NCI-H1436 treated with DMSO at 0.1 percent for 48 hours (cell line): ENCODE measurements around the gene LMX1B.
"Not testable (repeated sequence)": the region's sequence is repeated elsewhere in the genome, so short reads cannot be mapped to it uniquely, and the experiment has no call there.

Experiments used
- DNase-seq: peaks from one replicate; lab custom pipeline; 2025; lab: John Stamatoyannopoulos, UW

The LMX1B gene

DNA sequence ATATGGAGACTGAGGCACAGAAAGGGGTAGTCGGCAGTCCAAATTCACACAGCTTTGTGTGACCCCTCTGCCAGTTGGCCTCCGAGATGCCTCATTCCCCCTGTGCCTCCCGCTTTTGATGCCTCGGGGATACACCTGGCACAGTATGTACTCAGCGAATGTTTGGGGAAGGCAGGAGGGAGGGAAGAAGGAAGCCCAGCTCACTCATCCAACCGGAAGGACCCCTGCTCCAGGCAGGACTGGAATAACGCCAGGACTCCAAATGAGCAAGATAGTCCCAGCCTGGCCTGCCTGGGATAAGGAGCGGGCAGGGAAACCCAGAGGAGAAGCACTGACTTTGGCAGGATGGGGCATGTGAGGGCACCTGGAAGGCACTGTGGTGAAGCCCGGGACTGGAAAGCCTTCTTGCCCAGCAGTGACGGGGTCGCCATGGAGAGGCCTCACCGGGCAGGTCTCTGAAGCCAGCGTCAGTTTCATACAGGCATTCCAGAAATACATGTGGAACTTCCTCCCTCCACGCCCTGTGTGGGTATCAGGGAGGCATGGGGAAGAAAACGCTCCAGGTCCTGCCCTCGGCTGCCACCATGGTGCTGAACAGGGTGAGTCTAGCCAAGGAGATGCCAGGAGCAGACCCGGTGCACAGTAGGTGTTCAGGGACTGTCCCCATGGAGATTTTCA is 20.3 kb downstream of the LMX1B start:
- no peak for DNase-seq

DNA sequence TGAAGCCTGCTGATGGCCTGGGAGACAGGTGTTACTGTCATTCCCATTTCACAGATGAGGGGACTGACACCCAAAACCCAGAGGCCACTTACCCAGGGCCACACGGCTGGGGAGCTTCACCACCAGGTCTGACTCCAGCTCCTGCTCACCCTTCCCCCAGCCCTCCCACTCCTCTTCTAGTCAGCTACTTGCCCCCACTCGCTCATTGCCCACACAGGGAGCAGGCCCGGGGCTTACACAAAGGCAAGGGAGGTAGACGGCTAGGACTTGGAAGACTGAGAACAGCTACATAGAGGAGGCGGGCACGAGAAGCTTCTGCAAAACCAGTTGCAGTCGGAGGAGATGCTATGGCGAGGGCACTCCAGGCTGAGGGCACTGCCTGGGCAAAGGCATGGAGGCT is 21.3 kb downstream of the LMX1B start:
- no peak for DNase-seq

DNA sequence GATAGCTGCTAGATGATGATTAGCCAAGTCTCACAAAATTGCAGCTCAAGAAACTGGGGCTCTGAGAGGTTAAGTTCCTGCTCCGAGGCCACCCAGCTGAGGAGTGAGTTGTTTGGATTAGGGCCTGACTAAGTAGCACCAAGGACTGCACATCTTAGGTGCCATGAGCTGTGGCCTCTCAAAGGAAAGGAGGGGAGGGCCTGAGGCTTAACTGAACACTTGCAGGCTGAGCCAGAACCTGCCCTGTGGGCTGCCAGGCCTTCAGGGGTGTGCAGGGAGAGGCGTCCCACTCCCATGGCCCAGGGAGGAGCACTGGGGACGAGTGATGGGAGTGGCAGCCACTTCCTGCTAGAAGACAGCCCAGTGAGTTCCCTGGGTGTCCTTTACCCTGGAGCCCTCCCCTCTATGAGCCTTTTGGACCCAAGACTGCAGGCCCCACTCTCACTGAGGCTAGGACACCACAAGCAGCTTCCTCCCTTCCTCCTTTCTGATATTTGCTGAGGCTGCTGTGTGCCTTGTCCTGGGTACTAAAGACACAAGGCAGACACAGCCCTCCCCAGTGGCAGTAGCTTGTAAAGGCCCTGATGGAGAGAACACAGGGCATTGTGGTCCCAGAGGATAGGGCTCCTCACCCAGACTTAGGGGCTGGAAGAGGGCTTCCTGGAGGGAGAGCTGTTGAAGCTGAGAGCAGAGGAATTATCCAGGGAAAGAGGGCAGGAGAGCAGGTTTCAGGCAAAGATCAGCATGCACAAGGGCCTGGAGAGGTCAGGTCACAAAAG is 22.1 kb downstream of the LMX1B start:
- DNase-seq, result no peak

DNA sequence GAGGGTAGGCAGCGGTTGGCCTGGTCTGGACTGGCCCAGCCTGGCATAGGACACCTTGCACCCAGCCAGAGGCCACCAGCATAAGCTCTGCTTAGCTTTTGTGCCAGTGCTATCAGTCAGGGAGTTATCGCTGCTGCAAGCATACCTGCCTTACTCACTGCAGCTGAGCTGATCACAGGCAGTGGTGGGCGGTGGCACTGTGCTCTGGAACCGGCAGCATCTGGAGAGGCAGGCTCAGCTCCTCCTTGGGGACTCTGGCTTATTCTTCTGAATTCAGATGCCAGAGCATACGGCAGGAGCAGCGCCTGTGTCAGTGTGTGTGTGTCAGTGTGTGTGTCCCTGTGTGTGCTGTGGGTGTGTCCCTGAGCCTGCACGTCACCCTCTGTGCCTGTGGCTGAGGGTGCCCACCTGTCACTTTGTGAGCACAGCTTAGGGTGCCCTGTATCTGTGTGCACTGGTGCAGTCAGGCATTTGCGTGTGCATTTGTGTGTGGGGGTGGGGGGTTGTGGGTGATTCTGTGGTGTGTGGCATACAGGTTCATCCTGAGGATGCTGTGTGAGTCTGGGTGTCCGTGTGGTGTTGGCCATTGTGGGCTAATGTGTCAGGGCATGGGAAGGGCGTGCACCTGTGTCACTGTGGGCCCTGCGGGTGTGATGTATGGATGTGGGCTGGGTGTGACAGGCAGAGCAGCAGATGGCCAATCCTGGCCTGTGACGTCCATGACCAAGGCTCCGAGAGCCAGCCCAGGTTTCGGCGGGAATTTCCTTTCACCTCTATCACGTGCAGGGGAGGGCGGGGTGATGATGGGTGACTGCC is 23.5 kb downstream of the LMX1B start:
- DNase-seq, result no peak

DNA sequence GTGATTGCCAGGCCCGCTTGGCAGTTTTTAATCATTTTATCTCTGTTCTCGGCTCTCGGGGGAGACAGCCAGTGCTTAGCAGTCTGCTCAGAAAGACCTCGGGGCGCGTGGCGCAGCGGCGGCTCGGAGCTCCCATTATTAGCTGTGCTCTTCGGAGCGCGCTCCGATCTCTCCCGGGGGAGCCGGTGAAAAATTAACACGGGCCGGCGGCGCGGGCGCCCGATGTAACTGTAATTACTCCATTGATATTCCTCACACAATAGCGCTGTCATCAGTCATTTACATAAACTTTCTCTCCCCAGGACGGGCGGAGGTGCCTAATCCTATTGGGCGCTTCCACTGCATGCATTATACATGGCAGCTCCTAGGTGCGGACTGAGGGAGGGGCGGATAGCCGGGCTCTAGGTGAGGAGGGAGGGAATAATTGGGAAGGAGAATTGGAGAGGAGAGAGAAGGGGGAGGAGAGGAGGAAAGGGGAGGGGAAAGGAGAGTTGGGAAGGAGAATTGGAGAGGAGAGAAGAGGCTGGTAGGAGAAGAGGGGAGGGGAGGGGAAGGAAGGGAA is 24.9 kb downstream of the LMX1B start:
- no peak for DNase-seq

DNA sequence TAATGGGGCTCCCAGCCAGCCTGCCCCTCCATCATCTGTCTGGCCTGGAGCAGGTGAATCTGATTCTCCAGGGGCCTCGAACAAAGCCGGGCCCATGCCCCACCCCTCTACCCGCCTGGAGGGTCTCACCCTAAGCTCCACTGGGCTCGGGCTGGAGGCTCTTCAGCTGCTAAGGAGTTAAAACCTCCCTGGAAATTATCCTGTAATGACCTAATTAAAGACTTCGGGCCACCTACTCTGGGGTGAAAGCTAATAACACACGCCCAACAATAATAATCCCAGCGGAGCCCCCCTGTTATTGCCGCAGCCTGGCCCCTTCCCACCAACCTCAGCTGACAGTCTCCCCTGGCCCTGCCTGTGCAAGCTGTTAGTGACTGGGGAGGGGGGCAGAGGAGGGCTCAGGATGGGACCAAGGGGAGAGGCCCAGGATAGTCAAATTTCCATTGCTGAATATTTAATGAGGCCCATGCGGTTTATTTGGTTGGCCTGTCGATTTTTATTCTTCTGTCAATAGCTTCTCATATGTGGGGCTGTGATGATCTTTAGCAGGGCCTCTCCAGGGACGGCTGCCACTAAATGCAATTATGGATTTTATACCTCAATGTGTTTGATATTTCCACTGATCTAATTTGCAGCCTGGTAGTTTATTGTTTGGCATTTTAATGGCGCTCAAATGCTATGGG is 25.7 kb downstream of the LMX1B start:
- no peak for DNase-seq

DNA sequence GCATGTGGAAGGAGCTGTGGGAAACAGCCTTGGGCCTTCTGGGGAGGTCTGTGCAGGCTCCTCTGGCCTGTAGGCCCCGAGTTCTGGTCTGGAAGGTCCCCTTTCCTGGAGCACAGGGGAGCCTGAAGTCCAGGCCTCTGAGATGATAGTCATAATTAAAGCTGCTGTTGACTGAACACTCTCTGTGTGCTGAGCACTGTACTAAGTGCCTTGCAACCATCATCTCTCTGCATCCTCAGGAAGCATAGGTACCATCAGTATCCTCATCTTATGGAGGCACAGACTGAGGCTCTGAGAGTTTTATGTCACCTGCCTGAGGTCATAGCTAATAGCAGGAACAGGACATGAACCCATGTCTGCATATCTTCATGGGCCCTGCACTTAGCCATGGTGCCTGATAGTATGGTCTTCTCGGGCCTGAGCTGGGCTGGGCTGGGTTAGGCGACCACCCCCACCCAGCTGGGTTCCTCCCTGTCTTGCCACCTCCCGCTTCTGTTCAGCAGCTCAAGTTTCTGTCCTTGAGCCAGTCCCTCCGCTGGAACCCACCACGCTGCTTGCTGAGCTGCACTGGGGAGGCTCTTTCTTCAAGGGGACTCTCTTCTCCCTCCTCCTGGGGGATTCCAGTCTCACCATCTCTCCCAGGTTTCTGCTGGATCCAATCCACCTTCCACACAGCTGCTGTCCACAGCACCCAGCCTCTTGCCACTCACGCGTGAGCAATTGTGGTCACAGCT is 27.6 kb downstream of the LMX1B start:
- DNase-seq, result no peak

DNA sequence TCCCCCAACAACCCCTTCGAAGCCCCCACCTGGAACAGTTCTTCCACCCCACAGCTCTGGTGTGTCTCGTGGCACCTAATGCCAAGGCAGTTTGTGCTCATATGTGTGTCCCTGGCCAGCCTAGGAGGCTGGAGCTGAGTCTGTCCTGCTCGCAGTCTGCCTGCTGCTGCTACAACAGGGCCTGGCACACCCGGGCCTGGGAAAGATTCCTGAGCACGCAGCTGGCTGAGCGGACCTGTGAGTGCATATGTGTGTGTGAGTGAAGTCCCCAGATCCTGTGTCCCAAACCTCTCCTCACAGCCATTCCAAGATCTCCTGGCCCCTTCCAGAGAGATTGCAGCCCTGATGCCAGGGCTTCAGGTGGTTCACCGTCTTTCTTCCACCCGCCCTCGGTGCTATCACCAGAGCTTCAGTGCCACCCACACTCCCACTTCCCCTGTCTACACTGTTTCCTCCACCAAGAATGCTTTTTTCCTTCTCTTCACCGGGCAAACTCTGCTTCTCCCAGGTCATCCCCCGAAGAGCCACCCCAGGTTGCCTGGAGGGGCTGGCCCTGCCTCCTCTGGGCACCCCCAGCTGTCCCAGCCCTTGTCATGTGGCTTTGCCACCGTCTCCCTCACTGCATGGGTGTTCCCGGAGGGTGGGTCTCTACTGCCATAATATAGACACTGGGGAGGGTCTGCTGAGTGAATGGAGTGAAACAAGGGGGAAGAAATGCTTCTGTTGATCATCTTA is 28.4 kb downstream of the LMX1B start:
- no peak for DNase-seq

DNA sequence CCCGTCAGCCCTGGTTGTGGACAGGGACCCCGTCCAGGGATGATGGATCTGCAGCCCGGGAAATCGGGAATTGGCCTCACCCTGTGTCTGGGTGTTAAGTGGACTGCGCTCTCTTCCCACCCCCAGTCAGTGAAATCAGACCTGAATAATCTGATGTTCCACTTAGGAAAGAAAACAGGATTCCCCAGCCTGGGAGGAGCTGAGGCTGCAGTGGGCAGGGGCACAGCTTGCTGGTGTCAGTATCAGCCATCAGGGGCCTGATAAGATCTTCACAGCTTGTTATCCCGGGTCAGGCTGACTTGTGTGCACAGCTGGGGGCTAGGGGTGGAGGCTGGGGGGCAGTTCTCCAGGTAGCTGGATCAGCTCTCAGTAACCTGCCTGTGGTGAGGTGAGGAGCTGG is 29.1 kb downstream of the LMX1B start:
- no peak for DNase-seq

DNA sequence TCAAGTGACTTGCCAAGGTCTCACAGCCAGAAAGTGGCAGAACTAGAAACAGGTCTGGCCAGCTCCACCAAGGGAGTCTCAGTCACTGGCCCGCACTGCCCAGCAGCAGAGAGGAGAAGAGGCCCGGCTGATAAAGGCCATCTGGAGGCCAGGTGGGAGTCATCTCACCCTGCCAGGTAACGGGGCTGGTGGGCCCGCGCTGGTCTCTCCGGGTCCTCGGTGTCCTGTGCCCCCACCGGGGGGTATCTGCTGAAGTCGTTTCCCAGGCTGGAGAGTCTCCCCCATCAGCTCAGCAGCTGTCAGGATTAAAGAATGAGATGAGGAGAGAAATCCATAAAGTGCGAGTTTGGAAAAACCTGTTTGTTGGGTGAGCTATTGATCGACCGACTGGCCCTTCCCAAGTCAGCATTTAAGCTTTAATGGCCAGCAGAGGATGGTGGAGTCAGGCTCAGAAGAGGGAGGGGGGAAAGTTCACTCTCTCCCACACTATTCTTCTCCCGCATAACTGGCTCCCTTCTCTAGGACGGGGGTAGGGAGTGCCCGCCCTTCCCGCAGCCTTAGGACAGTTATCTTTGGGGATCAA is 30.3 kb downstream of the LMX1B start:
- DNase-seq, result no peak

DNA sequence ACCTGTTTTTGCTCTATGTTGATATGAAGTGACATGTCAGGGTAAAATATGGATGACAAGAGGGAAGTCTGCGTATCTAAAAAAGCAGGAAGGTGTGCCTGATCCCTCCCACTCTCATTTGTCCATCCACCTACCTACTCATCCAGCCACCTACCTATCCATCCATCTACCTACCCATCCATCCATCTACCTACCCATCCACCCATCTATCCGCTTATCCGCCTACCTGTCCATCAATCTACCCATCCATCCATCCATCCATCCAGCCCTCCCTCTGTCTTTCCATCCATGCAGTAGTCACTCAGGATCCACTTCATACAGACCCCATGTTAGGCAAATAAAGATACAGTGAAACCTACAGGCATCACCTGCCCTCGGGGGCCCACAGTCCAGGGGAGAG is 32.4 kb downstream of the LMX1B start:
- DNase-seq, result no peak

DNA sequence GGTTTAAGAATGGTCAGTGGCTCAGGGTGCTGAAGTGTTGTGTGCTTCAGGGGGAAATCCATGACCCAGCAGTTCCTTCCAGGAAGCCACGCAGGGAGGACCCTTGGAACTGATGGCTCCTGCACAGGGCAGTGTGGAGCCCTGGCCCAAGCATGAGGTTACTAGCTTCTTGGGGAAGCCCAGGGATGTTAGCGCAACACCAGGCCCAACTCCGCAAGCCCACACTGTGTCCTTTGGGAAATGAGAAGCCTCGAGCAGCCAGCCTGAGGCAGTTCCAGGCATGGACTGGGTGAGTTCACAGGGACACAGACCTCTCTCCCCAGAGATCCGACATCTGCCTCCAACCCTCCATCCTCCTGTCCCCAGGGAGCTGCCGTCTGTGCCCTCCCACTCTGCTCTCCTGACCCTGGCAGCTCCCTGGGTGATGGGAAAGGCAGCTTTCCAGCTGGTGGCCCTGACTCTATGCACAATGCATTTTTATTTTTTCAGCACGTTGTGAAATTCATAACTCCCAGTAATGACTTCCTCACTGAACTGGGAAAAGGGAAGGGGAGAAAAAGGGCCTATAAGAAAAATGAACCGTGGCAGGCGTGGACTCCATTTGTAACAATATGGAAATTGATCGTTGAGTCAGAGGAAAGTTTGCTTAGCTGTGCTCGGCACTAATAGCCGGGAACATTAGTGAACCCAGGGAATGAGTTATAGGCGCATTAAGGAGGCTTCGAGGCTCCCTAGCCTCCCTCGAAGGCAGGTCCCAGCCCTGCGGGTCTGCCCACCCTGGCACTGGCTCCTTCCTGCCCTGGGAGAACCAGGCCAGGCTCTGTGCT is 34.1 kb downstream of the LMX1B start:
- no peak for DNase-seq

DNA sequence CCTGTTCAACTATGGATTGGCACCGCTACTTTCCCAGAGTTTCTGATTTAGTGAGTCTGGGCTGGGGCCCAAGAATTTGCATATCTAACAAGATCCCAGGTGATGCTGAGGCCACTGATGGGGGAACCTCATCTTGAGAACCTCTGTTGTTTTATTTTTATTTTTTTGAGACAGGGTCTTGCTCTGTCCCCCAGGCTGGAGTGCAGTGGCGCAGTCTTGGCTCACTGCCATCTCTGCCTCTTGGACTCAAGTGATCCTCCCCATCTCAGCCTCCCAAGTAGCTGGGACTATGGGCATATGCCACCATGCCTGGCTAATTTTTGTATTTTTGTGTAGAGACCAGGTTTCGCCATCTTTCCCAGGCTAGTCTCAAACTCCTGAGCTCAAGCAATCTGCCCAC is 35.7 kb downstream of the LMX1B start:
- DNase-seq, result no peak

DNA sequence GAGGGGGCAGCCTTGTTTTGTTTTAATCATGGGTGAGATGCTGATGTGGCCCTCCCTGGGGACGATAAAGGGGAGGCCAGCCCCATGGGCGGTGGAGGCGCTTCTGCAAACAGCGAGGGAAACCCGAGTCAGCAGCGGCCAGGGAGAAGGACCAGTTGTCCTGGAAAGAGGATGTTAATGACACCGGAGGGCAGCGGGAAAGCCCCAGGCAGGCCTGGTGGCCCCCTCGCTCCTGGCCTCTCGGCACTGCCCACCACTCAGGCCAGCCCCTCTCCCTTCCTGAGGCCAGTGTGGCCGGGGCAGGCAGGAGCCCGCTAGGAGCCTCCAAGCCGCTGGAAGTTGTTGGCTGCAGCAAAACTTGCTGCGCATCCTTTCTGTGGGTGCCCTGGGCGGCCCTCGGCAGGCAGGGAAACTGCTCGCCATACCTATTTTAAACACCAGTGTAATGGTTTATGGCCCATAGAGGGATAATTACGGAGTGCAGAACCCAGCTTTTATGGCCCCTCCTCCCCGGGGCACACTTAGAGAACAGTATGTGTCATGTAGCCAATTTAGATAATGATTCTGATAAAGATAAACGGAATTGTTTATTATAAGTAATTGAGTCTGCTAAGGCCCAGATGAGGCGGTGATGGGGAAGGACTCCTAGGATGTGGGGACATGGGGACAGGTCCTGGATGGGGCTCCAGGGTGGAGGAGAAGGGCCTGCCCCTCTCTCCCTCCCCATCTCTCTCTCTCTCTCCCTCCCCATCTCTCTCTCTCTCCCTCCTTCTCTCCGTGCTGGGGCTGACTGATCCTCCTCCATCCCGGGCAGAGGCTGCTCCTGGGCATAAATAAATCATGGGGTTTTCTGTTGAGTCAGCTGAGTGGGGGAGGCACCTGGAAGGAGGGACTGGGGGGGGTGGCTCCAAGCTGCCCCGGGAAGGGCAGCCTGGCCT is 36.9 kb downstream of the LMX1B start:
- DNase-seq, result no peak

DNA sequence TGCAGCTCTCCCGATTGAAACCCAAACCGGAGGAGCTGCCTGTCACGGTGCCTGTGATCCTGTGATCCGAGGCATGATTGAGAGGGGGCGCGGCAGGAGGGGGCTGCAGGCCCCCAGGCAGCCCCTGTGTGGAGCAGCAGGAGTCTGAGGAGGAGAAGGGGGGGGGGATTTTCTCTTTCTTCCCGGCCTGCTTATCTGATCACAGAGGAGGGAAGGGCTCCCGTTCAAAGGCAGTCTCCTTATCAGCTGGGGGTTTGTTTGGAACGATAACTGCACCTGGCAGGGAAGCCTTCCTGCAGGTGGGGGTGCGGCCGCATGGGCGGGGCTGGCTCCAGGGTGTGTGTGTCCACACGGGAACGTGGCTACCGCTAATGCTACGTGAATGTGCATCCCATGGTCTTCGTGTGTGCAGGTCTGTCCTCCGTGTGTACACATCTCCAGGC is 38.4 kb downstream of the LMX1B start:
- no peak for DNase-seq

DNA sequence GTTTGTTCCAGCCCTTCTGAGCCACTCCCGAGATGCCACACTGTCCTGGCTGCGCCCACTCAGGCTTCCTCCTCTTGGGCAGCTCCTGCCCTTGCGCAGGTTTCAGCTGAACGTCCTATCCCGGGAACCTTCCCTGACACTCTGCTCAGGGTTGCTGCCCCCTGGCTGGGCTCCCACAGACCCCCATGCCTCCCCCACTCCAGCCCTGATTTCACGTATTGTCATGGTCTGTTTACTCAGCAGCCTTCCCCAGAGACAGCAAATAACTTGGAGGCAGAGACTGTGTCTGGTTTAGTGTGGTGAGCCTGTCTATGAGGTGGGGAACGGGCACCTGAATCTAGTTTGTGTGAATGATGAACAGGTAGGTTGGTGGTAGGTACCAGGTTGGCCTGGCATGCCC is 40.4 kb downstream of the LMX1B start:
- no peak for DNase-seq

DNA sequence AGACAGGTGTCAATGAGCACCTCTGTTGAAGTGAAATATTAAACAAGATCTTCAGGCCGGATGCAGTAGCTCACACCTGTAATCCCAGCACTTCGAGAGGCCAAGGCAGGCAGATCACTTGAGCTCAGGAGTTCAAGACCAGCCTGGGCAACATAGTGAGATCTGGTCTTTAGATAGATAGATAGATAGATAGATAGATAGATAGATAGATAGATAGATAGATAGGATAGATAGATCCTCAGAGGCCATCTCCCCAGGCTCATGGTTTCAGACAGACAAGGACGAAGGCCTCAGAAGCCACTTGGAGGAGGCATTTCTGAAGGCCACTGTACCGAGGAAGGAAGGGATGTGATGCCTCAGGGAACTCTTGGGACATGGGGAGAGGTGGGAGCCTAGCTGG is 42.5 kb downstream of the LMX1B start:
- DNase-seq, result not testable (repeated sequence)

DNA sequence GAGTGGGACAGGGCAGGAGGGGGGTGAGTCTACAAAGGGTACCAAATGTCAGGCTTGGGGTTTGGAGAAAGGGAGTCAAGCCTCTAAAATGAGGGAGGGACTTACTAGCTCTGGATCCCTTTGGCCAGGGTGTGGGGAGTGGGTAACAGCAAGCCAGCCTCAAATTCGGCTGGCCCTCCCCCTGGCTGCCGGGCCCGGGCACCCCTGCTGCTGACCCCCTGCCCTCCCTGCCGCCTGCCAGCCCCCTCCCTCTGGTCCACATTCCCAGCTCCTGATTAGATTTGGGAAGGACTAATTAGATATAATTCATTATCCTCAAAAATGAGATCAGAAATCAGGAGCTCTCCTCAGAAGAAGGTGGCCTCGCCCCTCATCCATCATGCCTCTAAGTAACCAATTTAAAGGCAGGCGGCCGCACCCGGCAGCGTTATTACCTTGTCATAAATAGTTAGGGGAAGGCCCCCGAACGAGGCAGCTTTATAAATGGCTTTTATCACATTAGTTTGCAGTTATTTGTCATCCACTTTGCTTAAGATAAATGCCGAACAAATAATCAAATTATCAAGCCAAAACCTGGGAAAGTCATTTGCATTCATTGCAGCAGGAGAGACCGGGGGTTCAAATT is 44.6 kb downstream of the LMX1B start:
- no peak for DNase-seq
